ENCODE measurements around the gene PTPRK. TPM values are rescaled to one million over a fixed set of nuclear protein-coding genes. Genes with fewer than 3 reads are reported as not detected.
"Not testable (repeated sequence)": the region's sequence is repeated elsewhere in the genome, so short reads cannot be mapped to it uniquely, and the experiment has no call there.

Gene PTPRK
- total and polyA plus RNA-seq, 4 donors = 12.1 to 61.2 (median 29.1) TPM

GRCh38 chr6:127926441-127926840 is 594.0 kb downstream of the PTPRK start:
- H3K36me3 ChIP-seq (ENCODE audit: control insufficient read depth in 4 of 4, insufficient read depth in 3 of 4, low read depth in 1 of 4, low read length in 3 of 4); H3K27me3 ChIP-seq (ENCODE audit: control insufficient read depth in 4 of 4, insufficient read depth in 4 of 4, low read length in 3 of 4); H3K4me3 ChIP-seq (ENCODE audit: low read depth in 1 of 3, low read length in 3 of 3); H3K4me1 ChIP-seq (ENCODE audit: control insufficient read depth in 4 of 4, insufficient read depth in 4 of 4, low read length in 3 of 4); H3K27ac ChIP-seq (ENCODE audit: low read depth in 1 of 2, low read length in 2 of 2); H3K9ac ChIP-seq (ENCODE audit: low read depth in 1 of 2, low read length in 2 of 2); H3K9me3 ChIP-seq (ENCODE audit: control insufficient read depth in 4 of 4, low read length in 3 of 4); DNase-seq (ENCODE audit: low spot score): not testable (repeated sequence)
- 92% methylated on average over 10 of the region's 10 CpGs for WGBS

GRCh38 chr6:127924440-127924839 is 596.0 kb downstream of the PTPRK start:
- WGBS = 84% methylated on average over 2 of the region's 2 CpGs

DNA sequence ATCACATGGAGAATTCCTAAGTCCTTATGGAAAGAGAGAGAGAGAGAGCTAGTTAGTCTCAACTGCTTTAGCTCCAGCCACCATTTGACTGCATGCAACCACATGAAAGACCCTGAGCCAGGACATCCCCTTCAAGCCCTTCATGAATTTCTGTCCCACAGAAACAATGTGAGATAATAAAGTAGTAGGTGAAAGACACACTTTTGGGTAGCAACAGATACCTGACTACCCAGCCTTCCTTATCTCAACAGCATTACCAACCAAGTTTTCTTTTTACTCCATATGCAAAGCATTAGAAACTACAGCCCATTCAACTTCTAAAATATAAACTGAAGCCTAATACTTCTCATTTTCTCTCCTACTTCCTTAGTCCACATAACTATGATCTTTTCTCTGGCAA is 596.4 kb downstream of the PTPRK start:
- no peaks in the 10 kb centered on the region for H3K4me1 ChIP-seq (ENCODE audit: control insufficient read depth in 4 of 4, insufficient read depth in 4 of 4, low read length in 3 of 4)
- no peaks in the 10 kb centered on the region for H3K27me3 ChIP-seq (ENCODE audit: control insufficient read depth in 4 of 4, insufficient read depth in 4 of 4, low read length in 3 of 4)
- no peak for DNase-seq (ENCODE audit: low spot score)
- TF ChIP-seq, protein P1, sequence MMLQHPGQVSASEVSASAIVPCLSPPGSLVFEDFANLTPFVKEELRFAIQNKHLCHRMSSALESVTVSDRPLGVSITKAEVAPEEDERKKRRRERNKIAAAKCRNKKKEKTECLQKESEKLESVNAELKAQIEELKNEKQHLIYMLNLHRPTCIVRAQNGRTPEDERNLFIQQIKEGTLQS (IDR thresholded peaks at IDR 0.05) = no peak
- TF ChIP-seq FOXA1 (IDR thresholded peaks at IDR 0.05) = no peak
- TF ChIP-seq FOXA2 (IDR thresholded peaks at IDR 0.05) = no peak
- no peak for TF ChIP-seq SP1 (IDR thresholded peaks at IDR 0.05)
- TF ChIP-seq JUND (IDR thresholded peaks at IDR 0.05) = no peak
- TF ChIP-seq RAD21 (IDR thresholded peaks at IDR 0.05) = no peak
- no peak for TF ChIP-seq CTCF (IDR thresholded peaks at IDR 0.05; ENCODE audit: low read depth, low read length, missing input control)
- no peak for TF ChIP-seq YY1 (IDR thresholded peaks at IDR 0.05)
- TF ChIP-seq NR2F2 (IDR thresholded peaks at IDR 0.05) = no peak
- TF ChIP-seq GABPA (IDR thresholded peaks at IDR 0.05 in 1 of 2, conservative IDR thresholded peaks at IDR 0.05 in 1 of 2) = no peak
- TF ChIP-seq, protein P2, sequence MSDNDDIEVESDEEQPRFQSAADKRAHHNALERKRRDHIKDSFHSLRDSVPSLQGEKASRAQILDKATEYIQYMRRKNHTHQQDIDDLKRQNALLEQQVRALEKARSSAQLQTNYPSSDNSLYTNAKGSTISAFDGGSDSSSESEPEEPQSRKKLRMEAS (IDR thresholded peaks at IDR 0.05) = no peak

More at GRCh38 chr6:127924440-127924839, 596.0 kb downstream of the PTPRK start:
- Histone ChIP-seq H3K27me3 (ENCODE audit: control insufficient read depth in 4 of 4, insufficient read depth in 4 of 4, low read length in 3 of 4) (no peaks in the 10 kb centered on the region), H3K36me3 (ENCODE audit: control insufficient read depth in 4 of 4, insufficient read depth in 3 of 4, low read depth in 1 of 4, low read length in 3 of 4) (no peaks in the 10 kb centered on the region), H3K9ac (ENCODE audit: low read depth in 1 of 2, low read length in 2 of 2) (no peak overlapping the region), H3K4me3 (ENCODE audit: low read depth in 1 of 3, low read length in 3 of 3) (no peak overlapping the region), H3K4me1 (ENCODE audit: control insufficient read depth in 4 of 4, insufficient read depth in 4 of 4, low read length in 3 of 4) (no peaks in the 10 kb centered on the region), H3K27ac (ENCODE audit: low read depth in 1 of 2, low read length in 2 of 2) (no peak overlapping the region), H3K9me3 (ENCODE audit: control insufficient read depth in 4 of 4, low read length in 3 of 4) (no peaks in the 10 kb centered on the region)
- no peak for DNase-seq (ENCODE audit: low spot score)
- no peak for TF ChIP-seq CTCF (IDR thresholded peaks at IDR 0.05; ENCODE audit: low read depth, low read length, missing input control)
- TF ChIP-seq RXRA (IDR thresholded peaks at IDR 0.05) = no peak
- TF ChIP-seq, protein P3, sequence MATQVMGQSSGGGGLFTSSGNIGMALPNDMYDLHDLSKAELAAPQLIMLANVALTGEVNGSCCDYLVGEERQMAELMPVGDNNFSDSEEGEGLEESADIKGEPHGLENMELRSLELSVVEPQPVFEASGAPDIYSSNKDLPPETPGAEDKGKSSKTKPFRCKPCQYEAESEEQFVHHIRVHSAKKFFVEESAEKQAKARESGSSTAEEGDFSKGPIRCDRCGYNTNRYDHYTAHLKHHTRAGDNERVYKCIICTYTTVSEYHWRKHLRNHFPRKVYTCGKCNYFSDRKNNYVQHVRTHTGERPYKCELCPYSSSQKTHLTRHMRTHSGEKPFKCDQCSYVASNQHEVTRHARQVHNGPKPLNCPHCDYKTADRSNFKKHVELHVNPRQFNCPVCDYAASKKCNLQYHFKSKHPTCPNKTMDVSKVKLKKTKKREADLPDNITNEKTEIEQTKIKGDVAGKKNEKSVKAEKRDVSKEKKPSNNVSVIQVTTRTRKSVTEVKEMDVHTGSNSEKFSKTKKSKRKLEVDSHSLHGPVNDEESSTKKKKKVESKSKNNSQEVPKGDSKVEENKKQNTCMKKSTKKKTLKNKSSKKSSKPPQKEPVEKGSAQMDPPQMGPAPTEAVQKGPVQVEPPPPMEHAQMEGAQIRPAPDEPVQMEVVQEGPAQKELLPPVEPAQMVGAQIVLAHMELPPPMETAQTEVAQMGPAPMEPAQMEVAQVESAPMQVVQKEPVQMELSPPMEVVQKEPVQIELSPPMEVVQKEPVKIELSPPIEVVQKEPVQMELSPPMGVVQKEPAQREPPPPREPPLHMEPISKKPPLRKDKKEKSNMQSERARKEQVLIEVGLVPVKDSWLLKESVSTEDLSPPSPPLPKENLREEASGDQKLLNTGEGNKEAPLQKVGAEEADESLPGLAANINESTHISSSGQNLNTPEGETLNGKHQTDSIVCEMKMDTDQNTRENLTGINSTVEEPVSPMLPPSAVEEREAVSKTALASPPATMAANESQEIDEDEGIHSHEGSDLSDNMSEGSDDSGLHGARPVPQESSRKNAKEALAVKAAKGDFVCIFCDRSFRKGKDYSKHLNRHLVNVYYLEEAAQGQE (IDR thresholded peaks at IDR 0.05) = no peak
- TF ChIP-seq HNF4G (IDR thresholded peaks at IDR 0.05) = no peak
- TF ChIP-seq RAD21 (IDR thresholded peaks at IDR 0.05) = no peak
- TF ChIP-seq JUND (IDR thresholded peaks at IDR 0.05) = no peak
- TF ChIP-seq NR2F2 (IDR thresholded peaks at IDR 0.05) = no peak
- no peak for TF ChIP-seq SP1 (IDR thresholded peaks at IDR 0.05)
- TF ChIP-seq EGR1 (IDR thresholded peaks at IDR 0.05; ENCODE audit: low read depth in 2 of 2) = no peak
- no peak for TF ChIP-seq HNF4A (conservative IDR thresholded peaks at IDR 0.05)
- TF ChIP-seq TAF1 (conservative IDR thresholded peaks at IDR 0.05) = no peak
- TF ChIP-seq FOXA2 (IDR thresholded peaks at IDR 0.05) = no peak
- TF ChIP-seq, protein P1 (IDR thresholded peaks at IDR 0.05) = no peak
- no peak for TF ChIP-seq FOXA1 (IDR thresholded peaks at IDR 0.05)

More for the DNA sequence above, 596.4 kb downstream of the PTPRK start:
- H3K4me3 ChIP-seq (ENCODE audit: low read depth in 1 of 3, low read length in 3 of 3) = no peak overlapping the region
- H3K9me3 ChIP-seq (ENCODE audit: control insufficient read depth in 4 of 4, low read length in 3 of 4) = no peaks in the 10 kb centered on the region
- H3K27ac ChIP-seq (ENCODE audit: low read depth in 1 of 2, low read length in 2 of 2) = no peak overlapping the region
- no peak overlapping the region for H3K9ac ChIP-seq (ENCODE audit: low read depth in 1 of 2, low read length in 2 of 2)
- no peaks in the 10 kb centered on the region for H3K36me3 ChIP-seq (ENCODE audit: control insufficient read depth in 4 of 4, insufficient read depth in 3 of 4, low read depth in 1 of 4, low read length in 3 of 4)

All from liver (tissue), 9 donors.